Activated B cell treated with CpG ODN at 0.5 μM for 24 hours (primary cell): ENCODE data around the gene TTC33. TPM values are rescaled to one million over a fixed set of nuclear protein-coding genes. Genes with fewer than 3 reads are reported as not detected.

Experiments
- ATAC-seq: fragments of 200-7000 bp; cut with Tn5 transposase; one replicate; pipeline ENCODE4 v1.10.0; 2021; ENCODE audit warnings: low read depth, mild to moderate bottlenecking, moderate library complexity
- CTCF ChIA-PET: fragments of 350-600 bp; sonication (Branson Sonifier 250); formaldehyde crosslinking; loops from one replicate; lab custom pipeline; 2021; ENCODE audit warnings: antibody characterized with exemption; lab: Charles Lee
- POLR2A ChIA-PET: fragments of 350-600 bp; sonication (Branson Sonifier 250); formaldehyde crosslinking; loops from one replicate; lab custom pipeline; 2021; ENCODE audit warnings: antibody characterized with exemption; lab: Charles Lee
- DNase-seq: peaks from one replicate; pipeline ENCODE4 v3.0.0; 2022
- H3K27ac Mint-ChIP-seq: one replicate; pipeline ENCODE4 v1.8.0; 2020; ENCODE audit warnings: mixed read lengths
- H3K27me3 Mint-ChIP-seq: one replicate; pipeline ENCODE4 v1.8.0; 2021; ENCODE audit warnings: mixed read lengths
- H3K36me3 Mint-ChIP-seq: one replicate; pipeline ENCODE4 v1.8.0; 2021; ENCODE audit warnings: low read depth, mixed read lengths
- H3K4me1 Mint-ChIP-seq: one replicate; pipeline ENCODE4 v1.8.0; 2021; ENCODE audit warnings: mixed read lengths
- H3K4me3 Mint-ChIP-seq: one replicate; pipeline ENCODE4 v1.8.0; 2020; ENCODE audit warnings: mild to moderate bottlenecking, mixed read lengths
- H3K9me3 Mint-ChIP-seq: one replicate; pipeline ENCODE4 v1.8.0; 2020; ENCODE audit warnings: mixed read lengths
- intact Hi-C: fragments of 100-400 bp; cut with micrococcal nuclease; formaldehyde crosslinking; loops from one replicate; pipeline ENCODE4 v1.15.1; 2024
- total RNA-seq: library from RNA; stranded (reverse); gene quantifications from 2 replicates; pipeline ENCODE4 v1.2.3, GENCODE V29; 2022
- TF ChIP-seq, protein P1 (sequence below): fragments of 200-600 bp; IDR thresholded peaks from one replicate; pipeline ENCODE4 v1.8.0; 2022; ENCODE audit warnings: antibody characterized with exemption, mild to moderate bottlenecking

Gene TTC33
- total RNA-seq, 1 donor from 2014 or later: 9.2 TPM

DNA sequence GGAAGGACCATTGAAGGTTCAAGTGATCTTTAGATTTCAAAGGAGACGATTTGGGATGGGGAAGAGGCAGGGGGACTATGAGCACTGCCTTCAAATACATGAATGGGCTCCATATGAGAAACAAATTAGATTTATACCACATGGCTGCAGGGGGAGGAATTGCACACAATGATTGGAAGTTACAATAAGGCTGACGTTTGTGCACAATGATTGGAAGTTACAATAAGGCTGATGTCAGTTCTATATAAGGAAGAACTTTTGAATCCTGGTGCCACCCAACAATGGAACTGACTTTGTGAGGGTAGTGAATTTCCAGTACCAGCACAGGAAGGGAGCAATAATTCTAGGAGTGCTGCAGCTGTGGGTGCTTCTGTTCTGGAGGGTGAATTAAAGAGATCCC lies 171.7 kb downstream of the TTC33 start:
- TF ChIP-seq, protein P1, sequence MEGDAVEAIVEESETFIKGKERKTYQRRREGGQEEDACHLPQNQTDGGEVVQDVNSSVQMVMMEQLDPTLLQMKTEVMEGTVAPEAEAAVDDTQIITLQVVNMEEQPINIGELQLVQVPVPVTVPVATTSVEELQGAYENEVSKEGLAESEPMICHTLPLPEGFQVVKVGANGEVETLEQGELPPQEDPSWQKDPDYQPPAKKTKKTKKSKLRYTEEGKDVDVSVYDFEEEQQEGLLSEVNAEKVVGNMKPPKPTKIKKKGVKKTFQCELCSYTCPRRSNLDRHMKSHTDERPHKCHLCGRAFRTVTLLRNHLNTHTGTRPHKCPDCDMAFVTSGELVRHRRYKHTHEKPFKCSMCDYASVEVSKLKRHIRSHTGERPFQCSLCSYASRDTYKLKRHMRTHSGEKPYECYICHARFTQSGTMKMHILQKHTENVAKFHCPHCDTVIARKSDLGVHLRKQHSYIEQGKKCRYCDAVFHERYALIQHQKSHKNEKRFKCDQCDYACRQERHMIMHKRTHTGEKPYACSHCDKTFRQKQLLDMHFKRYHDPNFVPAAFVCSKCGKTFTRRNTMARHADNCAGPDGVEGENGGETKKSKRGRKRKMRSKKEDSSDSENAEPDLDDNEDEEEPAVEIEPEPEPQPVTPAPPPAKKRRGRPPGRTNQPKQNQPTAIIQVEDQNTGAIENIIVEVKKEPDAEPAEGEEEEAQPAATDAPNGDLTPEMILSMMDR: no peak
- CTCF ChIA-PET: no interaction called here
- no peak for ATAC-seq
- H3K9me3 Mint-ChIP-seq: no peaks in the 10 kb centered on the region
- H3K27ac Mint-ChIP-seq: no peak overlapping the region
- DNase-seq: no peak
- intact Hi-C loops: no loop called here
- no peaks in the 10 kb centered on the region for H3K36me3 Mint-ChIP-seq
- H3K27me3 Mint-ChIP-seq: no peaks in the 10 kb centered on the region
- POLR2A ChIA-PET: no interaction called here
- no peak overlapping the region for H3K4me3 Mint-ChIP-seq
- peaks cover 21% of the 10 kb centered on the region for H3K4me1 Mint-ChIP-seq

DNA sequence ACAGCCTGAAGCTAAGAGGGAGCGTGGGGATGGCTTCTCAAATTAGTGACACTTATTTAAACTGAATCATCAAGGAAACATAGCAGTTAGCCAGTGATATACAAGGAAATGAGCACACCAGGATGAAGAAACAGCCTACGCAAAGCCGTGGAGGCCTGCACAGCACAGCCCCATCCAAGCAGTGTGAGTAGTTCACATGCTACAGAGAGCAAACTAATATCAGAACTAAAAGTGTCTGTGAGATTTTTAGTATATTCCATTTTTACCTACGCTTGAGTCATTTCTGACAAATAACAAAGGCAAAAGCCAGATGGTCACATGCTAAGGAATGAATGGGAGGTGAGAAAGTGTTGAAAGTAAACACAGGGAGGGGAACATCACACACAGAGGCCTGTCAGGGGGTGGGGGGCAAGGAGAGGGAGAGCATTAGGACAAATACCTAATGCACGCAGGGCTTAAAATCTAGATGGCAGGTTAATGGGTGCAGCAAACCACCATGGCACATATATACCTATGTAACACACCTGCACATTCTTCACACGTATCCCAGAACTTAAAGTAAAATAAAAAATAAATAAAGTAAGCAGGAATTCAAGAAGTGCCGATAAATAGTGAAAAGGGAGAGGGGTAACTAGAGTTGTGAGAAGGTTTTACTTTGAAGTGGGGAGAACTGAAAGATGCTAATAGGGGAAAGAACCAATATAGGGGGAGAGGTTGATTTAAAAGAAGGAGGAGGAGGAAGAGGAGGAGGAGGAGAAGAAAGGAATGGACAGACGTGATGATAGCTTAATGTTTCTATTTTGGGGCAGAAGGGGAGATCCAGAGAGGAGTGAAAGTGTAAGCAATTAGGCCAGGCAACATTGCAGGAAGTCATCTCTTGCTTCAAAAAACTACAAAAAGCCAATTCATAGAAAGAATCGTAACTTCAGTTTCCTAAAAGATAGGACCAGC lies 177.0 kb downstream of the TTC33 start:
- ChIA-PET POLR2A (no interaction called here), CTCF (no interaction called here)
- intact Hi-C loops: loop anchor here (1.0 to 5.0 kb wide), 3 partner anchors 13 to 141 kb away; no protein-coding TSS in a partner anchor

DNA sequence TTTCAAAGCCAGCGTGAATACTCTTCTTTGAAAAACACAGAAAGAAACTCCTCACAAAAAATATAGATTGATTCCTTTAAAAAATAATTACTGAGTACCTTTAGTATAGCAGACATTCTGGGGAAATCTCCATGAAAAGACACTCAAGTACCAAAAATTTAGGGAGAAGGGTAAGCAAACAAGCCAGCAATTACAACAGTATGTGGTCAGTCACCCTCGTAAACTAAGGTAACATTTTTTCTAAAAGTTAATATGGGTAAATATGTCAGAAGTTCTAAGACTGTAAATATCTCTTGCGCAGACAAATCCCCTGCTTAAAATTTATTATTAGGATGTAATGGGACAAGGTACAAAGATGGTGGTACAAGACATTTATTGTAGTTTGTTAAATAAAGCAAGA lies 178.0 kb downstream of the TTC33 start:
- Mint-ChIP-seq H3K4me1 (peaks cover 19% of the 10 kb centered on the region), H3K9me3 (no peaks in the 10 kb centered on the region), H3K36me3 (no peaks in the 10 kb centered on the region), H3K4me3 (no peak overlapping the region), H3K27ac (no peak overlapping the region), H3K27me3 (no peaks in the 10 kb centered on the region)
- TF ChIP-seq, protein P1: no peak
- intact Hi-C loops: loop anchor here (1.0 to 5.0 kb wide), 3 partner anchors 14 to 140 kb away; no protein-coding TSS in a partner anchor
- DNase-seq (no peak), ATAC-seq (no peak)
- ChIA-PET POLR2A (no interaction called here), CTCF (no interaction called here)

More for the DNA sequence above, 177.0 kb downstream of the TTC33 start:
- no peaks in the 10 kb centered on the region for H3K9me3 Mint-ChIP-seq
- no peak for DNase-seq
- peaks cover 19% of the 10 kb centered on the region for H3K4me1 Mint-ChIP-seq
- H3K36me3 Mint-ChIP-seq: no peaks in the 10 kb centered on the region
- peak; percentile 89 for ATAC-seq
- TF ChIP-seq, protein P1: no peak
- H3K27ac Mint-ChIP-seq: peak overlapping the region; percentile 73
- H3K27me3 Mint-ChIP-seq: no peaks in the 10 kb centered on the region
- H3K4me3 Mint-ChIP-seq: peak overlapping the region; percentile 63

DNA sequence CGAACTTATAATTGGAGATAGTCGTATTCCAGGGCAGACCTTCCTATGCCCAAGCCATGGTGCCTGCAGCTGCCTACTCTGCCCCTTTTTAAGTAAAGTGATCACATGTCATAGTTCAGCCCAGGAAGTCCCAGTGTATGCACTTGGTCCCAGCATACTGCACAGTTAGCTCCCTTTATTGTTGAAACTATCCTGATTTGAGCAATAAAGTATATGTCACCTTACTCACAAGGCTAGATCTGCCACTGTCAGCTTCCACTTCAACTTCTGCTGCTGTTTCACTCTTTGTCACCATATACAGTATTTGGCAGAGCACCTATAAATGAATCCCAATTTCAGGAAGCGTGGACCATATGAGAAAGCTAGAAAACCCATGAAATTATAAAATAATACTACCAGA lies 179.8 kb downstream of the TTC33 start:
- Mint-ChIP-seq H3K4me1 (peaks cover 31% of the 10 kb centered on the region), H3K27ac (no peak overlapping the region), H3K27me3 (no peaks in the 10 kb centered on the region), H3K4me3 (no peak overlapping the region), H3K9me3 (no peaks in the 10 kb centered on the region), H3K36me3 (no peaks in the 10 kb centered on the region)
- ChIA-PET CTCF (no interaction called here), POLR2A (interaction anchor here (0.9 kb wide), 1 partner anchor 104 kb away, joined by 5 read pairs; the partner anchor contains the start of gene PTGER4)
- no peak for ATAC-seq
- no peak for DNase-seq
- TF ChIP-seq, protein P1: no peak
- intact Hi-C loops: loop anchor here (5.0 kb wide), 1 partner anchor 139 kb away; no protein-coding TSS in a partner anchor

DNA sequence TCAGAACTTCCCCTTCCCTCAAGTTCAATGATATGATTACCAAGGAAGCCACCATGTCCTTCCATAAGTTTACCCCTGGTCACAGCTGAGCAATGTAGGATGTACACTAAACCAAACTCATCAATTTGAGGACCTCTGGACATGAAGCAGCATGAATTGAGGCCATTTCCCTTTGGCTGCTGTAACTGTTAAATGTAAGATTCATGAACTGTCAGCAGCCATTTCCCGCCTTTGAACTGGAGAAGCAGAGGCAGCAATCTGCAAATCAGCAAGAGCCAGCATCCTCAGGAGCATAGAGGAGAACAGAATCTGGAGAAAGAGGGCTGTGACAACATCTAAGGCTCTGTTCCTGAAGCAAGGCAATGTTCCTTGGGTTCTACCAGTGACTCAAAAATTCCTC lies 180.3 kb downstream of the TTC33 start:
- POLR2A ChIA-PET: interaction anchor here (0.9 kb wide), 1 partner anchor 104 kb away, joined by 5 read pairs; the partner anchor contains the start of gene PTGER4
- CTCF ChIA-PET: no interaction called here
- DNase-seq: no peak
- Mint-ChIP-seq H3K4me3 (no peak overlapping the region), H3K27ac (no peak overlapping the region), H3K36me3 (no peaks in the 10 kb centered on the region), H3K27me3 (no peaks in the 10 kb centered on the region), H3K4me1 (peaks cover 34% of the 10 kb centered on the region), H3K9me3 (no peaks in the 10 kb centered on the region)
- no peak for ATAC-seq
- TF ChIP-seq, protein P1: no peak
- intact Hi-C loops: loop anchor here (5.0 kb wide), 1 partner anchor 138 kb away; no protein-coding TSS in a partner anchor
